SKM-1 (cell line): ENCODE results near the gene RIOX2.
"Not testable (repeated sequence)": the region's sequence is repeated elsewhere in the genome, so short reads cannot be mapped to it uniquely, and the experiment has no call there.

Experiments used
- DNase-seq: peaks from one replicate; lab custom pipeline; 2025; ENCODE audit not compliant: unreplicated experiment; lab: John Stamatoyannopoulos, UW

The RIOX2 gene

DNA sequence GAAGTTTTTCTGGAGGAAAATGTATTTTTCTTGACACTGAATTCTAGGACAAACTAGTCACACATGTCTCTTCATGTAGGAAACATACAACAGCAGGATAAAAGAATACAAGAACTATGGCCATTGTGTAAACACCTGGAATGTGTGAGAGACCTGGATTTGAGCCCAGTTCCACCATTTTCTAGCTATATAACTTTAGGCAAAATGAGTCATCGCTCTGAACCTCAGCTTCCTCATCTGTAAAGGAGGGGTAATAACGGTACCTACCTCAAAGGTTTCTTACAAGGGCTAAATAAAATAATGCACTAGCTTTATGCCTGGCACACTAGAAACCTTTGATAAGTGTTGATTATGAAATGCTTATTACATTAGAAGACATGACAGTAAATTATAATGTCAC, 57.8 kb downstream of the RIOX2 start:
- DNase-seq: no peak

DNA sequence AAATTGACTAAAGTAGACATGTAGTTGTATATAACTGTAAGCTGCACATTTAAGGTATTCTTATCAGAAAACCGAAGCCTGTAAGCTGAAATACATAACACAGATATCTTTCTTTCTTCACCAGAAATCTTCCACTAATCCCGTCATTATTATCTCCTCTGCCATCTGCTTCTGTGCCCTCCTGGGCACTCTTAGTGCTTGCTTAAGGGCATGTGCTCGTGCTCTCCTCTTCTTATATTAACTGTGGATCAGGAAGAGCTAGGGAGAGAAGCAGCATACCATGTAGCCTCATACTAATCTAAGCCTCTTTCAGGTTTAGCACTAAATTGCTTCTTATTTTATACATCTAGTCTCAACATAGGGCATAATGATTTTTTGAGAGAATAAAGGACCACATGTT, 60.8 kb downstream of the RIOX2 start:
- DNase-seq: no peak

DNA sequence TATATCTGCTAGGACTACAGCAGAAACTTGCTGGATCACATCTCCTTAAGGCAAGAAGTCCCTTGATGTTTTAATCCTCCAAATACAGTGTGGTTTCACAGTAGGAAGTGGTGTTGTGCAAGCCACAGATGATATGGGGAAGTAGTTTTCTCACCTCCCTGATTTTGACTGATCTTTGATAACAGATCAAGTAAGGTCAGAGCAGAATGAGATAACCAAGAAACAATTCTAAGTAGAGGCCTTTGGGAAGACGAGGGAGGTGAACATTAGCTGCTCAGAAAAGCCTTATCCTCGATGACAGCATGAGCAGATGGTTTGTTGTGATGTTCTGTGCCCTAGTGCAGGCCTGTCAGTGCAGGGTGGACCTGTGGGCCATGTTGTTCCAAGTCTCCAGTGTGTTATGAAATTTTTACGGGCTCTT, 61.3 kb downstream of the RIOX2 start:
- DNase-seq: no peak

DNA sequence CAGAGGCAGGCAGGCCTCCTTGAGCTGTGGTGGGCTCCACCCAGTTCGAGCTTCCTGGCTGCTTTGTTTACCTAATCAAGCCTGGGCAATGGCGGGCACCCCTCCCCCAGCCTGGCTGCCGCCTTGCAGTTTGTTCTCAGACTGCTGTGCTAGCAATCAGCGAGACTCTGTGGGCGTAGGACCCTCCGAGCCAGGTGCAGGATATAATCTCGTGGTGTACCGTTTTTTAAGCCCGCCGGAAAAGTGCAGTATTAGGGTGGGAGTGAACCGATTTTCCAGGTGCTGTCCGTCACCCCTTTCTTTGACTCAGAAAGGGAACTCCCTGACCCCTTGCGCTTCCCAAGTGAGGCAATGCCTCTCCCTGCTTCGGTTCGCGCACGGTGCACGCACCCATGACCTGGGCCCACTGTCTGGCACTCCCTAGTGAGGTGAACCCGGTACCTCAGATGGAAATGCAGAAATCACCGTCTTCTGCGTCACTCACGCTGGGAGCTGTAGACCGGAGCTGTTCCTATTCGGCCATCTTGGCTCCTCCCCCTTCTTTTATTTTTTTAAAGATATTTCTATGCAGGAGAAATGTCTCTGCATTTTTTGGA, 61.9 kb downstream of the RIOX2 start:
- DNase-seq: not testable (repeated sequence)

DNA sequence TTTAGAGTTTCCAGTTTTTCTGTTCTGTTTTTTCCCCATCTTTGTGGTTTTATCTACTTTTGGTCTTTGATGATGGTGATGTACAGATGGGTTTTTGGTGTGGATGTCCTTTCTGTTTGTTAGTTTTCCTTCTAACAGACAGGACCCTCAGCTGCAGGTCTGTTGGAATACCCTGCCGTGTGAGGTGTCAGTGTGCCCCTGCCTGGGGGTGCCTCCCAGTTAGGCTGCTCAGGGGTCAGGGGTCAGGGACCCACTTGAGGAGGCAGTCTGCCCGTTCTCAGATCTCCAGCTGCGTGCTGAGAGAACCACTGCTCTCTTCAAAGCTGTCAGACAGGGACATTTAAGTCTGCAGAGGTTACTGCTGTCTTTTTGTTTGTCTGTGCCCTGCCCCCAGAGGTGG, 62.4 kb downstream of the RIOX2 start:
- DNase-seq: not testable (repeated sequence)

DNA sequence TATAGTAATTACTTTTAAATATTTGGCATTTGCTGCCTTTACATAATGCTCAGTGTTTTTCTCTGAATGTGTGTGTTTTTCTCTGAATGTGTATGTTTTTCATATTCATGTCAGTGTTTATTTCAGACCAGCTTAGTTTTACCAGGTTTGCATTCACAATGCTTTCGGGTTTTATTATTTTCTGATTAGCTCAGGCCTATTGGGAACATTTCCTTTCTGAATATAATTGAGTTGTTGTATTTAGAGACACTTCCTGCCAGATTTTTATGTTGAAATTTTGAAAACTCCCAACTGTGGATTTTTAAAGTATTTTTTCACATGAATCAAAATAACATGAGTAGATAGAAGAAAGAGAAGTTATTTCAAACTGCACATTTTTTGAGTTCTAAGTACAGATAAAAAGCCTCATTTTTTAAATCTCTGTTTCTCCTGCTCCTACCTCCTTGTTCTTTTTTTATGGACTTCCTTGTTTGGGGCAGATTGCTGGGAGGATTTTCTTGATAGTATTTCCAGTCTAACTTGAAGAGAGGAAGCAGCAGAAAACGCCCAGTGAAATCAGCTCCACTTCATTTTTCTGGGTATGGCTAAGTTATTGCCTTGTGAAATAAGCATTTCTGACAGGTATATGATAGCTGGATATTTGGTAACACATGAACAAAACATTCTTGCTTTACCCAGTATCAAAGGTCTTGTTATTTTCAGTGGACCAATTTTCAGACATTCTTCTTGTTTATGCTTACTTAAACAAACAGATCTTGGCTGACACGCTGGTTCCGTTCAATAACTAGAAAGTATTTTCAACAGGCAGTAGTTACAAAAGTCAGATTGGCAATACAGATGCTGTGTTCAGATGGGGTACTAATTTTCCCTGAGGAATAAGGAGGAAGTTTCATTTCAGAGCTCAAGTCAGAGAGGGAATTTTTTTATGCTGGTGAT, 70.7 kb downstream of the RIOX2 start:
- no peak for DNase-seq

DNA sequence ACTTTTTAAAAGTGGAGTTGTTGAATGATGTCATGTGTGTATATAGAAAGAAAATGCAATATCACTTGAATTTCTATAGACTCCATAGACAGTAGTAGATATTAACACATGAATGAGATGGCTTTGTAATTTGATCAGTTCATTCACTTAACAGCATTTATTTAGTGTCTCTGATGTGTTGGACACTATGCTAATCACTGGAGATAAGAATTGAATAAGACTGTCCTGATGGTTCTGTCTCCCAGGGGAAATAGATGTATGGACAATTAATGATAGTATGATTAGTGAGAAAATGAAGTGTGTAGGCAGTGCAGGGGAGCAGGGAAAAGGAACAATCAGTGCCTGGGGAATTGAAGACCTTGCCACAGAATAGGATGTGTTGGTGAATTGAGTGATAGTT, 72.9 kb downstream of the RIOX2 start:
- no peak for DNase-seq

DNA sequence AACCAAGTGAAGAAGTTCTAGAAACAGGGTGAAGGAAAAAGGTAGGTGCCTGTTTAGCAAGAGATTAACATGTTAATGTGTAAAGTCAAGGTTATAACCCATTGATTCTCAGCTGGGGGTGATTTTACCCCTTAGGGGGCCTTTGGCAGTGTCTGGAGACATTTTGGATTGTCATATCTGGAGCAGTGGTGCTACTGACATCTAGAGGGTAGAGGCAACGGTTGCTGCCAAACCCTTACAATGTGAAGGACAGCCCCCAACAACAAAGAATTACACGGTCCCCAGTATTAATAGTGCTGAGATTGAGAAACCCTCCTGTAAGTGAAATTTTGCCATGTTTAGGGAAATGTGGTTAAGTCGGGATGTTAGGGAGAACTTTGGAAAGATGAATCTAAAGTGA, 75.7 kb downstream of the RIOX2 start:
- no peak for DNase-seq

DNA sequence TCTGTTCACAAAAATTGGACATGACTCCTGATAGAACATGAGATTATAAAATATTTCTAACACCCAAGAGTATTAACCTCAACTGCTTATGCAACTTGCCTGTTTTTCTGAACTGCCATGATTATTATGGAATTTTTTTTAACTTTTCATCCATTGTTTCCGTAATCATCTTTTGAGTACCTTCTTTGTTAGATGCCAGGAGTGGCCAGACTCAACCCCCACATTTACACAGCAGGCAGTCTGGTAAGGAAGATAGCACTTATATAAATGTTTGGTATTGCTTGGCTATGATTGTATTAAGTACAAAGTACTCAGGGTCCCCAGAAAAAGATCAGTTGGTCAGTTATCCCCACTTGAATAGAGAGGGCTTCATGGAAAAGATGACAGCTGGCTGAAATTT, 76.1 kb downstream of the RIOX2 start:
- DNase-seq: no peak

DNA sequence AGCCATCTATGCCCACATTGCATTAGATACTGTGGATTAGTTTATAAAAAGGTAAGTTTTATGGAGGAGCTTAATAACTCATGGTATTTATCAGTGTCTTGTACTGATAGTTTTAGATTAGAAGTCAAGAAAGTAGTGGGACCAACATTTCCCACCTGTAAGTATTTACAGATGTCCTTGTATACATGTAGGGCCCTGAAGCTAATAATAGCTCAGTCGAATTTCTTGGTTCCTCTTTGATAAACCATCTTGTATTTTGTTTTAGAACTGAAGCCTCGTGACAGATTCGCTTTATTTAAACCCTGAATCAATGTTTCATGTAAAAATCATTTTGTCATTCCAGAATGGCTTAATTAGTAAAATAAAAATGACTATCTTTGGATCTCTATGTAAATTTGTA, 77.0 kb downstream of the RIOX2 start:
- DNase-seq: no peak

DNA sequence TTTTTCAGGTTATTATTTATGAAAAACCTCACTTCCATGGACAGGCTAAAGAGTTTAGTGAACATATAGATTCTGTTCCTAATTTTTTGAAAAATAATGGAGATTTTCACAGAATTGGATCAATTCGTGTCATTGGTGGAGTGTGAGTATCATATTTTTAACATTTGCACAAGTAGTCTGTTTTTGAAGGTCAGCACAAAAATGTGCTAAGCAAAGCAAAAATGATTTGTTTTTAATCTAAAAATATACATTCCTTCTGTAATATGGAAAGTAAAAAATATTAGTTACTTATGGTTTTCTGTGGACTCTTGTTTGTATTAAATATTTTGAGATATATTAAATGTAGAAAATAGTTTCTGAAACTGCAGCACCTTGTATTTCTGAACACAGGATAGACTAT, 79.4 kb downstream of the RIOX2 start:
- DNase-seq: no peak
